ENCODE data around the gene SLCO4A1. TPM values are rescaled to one million over a fixed set of nuclear protein-coding genes. Genes with fewer than 3 reads are reported as not detected.

Gene SLCO4A1
- total and polyA plus RNA-seq, 9 of the 15 experiments (the other 6 are each of a cell fraction or from before 2014, with no cell fraction given) = 1.6 to 21.9 (median 12.8) TPM

DNA sequence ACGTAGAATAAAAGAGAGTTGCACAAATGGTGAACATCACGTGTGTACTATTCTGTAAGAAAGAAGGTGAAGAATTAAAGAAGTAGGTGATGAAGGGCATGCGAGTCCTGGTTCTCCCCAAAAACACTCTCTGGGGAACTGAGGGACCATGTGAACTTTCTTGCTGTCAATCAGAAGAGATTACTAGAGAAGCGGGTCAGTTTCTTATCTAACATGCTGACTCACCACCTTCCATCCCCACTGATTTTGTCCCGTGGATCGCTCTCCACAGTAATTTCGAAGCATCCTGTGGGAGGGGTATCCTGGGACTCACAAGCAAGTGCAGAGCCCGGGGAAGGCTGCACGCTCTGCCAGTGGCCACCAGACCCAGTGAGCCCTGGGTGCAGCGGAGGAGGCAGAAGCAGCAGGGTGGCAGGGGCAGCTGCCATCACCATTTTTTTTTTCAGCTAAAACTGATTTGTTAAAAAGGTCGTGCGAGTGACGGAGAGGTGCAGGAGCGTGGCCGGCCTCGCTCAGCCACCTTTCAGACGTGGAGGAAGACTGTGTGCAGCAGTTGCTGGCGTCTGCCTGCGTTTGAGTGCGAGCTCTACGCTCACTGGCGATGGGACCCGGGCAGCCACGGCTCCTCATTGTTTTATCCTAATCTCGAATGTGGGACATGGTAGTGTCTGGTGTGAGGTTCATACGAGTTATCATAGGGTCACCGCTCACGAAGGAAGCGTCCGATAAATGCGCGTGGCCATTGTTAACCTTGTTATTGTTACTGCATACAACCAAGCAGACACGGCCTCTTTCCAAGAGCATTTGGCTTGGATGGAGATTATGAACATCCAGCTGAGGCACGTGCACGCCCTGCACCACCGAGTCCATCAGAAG lies 28.0 kb upstream of the SLCO4A1 start (continued):
- TF ChIP-seq, protein P1, sequence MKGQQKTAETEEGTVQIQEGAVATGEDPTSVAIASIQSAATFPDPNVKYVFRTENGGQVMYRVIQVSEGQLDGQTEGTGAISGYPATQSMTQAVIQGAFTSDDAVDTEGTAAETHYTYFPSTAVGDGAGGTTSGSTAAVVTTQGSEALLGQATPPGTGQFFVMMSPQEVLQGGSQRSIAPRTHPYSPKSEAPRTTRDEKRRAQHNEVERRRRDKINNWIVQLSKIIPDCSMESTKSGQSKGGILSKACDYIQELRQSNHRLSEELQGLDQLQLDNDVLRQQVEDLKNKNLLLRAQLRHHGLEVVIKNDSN (CRISPR knock-in tag; IDR thresholded peaks at IDR 0.05) = no peak
- TF ChIP-seq ZNF146 (CRISPR knock-in tag; IDR thresholded peaks at IDR 0.05; ENCODE audit: unreplicated experiment) (no peak), ZNF583 (CRISPR knock-in tag; IDR thresholded peaks at IDR 0.05) (no peak), RBM34 (IDR thresholded peaks at IDR 0.05; ENCODE audit: borderline replicate concordance, insufficient read depth, low read length) (no peak), ATF1 (CRISPR knock-in tag; IDR thresholded peaks at IDR 0.05) (no peak), ATF1 (tag; IDR thresholded peaks at IDR 0.05) (no peak), TBL1XR1 (IDR thresholded peaks at IDR 0.05; ENCODE audit: low read length in 2 of 2) (no peak), RCOR1 (IDR thresholded peaks at IDR 0.05; ENCODE audit: borderline replicate concordance in 1 of 2, low read depth in 2 of 2, low read length in 2 of 2) (peak in 1 of 2 experiments; percentile 69; a peak in 1 of 4 replicates), ZNF561 (CRISPR knock-in tag; conservative IDR thresholded peaks at IDR 0.05) (no peak), NELFE (IDR thresholded peaks at IDR 0.05; ENCODE audit: insufficient read depth, insufficient read length) (no peak), NUFIP1 (IDR thresholded peaks at IDR 0.05; ENCODE audit: partially characterized antibody) (no peak), GTF2F1 (IDR thresholded peaks at IDR 0.05; ENCODE audit: low read depth, low read length) (no peak), MAZ (CRISPR knock-in tag; conservative IDR thresholded peaks at IDR 0.05 in 1 of 2, IDR thresholded peaks at IDR 0.05 in 1 of 2) (no peak), SMC3 (conservative IDR thresholded peaks at IDR 0.05; ENCODE audit: insufficient read depth, low read depth, low read length) (no peak), SREBF1 (IDR thresholded peaks at IDR 0.05; ENCODE audit: borderline replicate concordance, low read depth, low read length) (no peak), ZNF507 (tag; conservative IDR thresholded peaks at IDR 0.05) (no peak), ILF3 (IDR thresholded peaks at IDR 0.05; ENCODE audit: borderline replicate concordance) (no peak)
- TF ChIP-seq, protein P2, sequence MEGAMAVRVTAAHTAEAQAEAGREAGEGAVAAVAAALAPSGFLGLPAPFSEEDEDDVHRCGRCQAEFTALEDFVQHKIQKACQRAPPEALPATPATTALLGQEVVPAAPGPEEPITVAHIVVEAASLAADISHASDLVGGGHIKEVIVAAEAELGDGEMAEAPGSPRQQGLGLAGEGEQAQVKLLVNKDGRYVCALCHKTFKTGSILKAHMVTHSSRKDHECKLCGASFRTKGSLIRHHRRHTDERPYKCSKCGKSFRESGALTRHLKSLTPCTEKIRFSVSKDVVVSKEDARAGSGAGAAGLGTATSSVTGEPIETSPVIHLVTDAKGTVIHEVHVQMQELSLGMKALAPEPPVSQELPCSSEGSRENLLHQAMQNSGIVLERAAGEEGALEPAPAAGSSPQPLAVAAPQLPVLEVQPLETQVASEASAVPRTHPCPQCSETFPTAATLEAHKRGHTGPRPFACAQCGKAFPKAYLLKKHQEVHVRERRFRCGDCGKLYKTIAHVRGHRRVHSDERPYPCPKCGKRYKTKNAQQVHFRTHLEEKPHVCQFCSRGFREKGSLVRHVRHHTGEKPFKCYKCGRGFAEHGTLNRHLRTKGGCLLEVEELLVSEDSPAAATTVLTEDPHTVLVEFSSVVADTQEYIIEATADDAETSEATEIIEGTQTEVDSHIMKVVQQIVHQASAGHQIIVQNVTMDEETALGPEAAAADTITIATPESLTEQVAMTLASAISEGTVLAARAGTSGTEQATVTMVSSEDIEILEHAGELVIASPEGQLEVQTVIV (CRISPR knock-in tag; IDR thresholded peaks at IDR 0.05; ENCODE audit: borderline replicate concordance) = no peak
- TF ChIP-seq, protein P3, sequence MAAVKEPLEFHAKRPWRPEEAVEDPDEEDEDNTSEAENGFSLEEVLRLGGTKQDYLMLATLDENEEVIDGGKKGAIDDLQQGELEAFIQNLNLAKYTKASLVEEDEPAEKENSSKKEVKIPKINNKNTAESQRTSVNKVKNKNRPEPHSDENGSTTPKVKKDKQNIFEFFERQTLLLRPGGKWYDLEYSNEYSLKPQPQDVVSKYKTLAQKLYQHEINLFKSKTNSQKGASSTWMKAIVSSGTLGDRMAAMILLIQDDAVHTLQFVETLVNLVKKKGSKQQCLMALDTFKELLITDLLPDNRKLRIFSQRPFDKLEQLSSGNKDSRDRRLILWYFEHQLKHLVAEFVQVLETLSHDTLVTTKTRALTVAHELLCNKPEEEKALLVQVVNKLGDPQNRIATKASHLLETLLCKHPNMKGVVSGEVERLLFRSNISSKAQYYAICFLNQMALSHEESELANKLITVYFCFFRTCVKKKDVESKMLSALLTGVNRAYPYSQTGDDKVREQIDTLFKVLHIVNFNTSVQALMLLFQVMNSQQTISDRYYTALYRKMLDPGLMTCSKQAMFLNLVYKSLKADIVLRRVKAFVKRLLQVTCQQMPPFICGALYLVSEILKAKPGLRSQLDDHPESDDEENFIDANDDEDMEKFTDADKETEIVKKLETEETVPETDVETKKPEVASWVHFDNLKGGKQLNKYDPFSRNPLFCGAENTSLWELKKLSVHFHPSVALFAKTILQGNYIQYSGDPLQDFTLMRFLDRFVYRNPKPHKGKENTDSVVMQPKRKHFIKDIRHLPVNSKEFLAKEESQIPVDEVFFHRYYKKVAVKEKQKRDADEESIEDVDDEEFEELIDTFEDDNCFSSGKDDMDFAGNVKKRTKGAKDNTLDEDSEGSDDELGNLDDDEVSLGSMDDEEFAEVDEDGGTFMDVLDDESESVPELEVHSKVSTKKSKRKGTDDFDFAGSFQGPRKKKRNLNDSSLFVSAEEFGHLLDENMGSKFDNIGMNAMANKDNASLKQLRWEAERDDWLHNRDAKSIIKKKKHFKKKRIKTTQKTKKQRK (IDR thresholded peaks at IDR 0.05; ENCODE audit: borderline replicate concordance, low read depth, low read length) = no peak
- TF ChIP-seq, protein P4, sequence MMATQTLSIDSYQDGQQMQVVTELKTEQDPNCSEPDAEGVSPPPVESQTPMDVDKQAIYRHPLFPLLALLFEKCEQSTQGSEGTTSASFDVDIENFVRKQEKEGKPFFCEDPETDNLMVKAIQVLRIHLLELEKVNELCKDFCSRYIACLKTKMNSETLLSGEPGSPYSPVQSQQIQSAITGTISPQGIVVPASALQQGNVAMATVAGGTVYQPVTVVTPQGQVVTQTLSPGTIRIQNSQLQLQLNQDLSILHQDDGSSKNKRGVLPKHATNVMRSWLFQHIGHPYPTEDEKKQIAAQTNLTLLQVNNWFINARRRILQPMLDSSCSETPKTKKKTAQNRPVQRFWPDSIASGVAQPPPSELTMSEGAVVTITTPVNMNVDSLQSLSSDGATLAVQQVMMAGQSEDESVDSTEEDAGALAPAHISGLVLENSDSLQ (IDR thresholded peaks at IDR 0.05) = peak; percentile 92

Data from K562 (cell line).